Retinal pigment epithelial cell (primary cell): ENCODE data around the gene AHRR.
A peak's percentile ranks its signal among the peaks of the same experiment; 100 is the strongest.

Source experiments
- DNase-seq: peaks from one replicate; pipeline ENCODE4 v3.0.0-alpha.2; 2010; ENCODE audit warnings: low read depth
- H3K4me3 ChIP-seq: 2 replicates; pipeline ENCODE4 v1.5.1; 2011; ENCODE audit warnings: mild to moderate bottlenecking, low read length, control low read depth, moderate library complexity
- CTCF ChIP-seq: conservative IDR thresholded peaks from 2 replicates; pipeline ENCODE4 v1.5.1; 2011; ENCODE audit warnings: low read depth, low read length, control low read depth, inconsistent platforms

Gene AHRR

GRCh38 chr5:370959-371810 is 49.7 kb downstream of the AHRR start:
- no peak for DNase-seq
- no peak for TF ChIP-seq CTCF
- no peak overlapping the region for H3K4me3 ChIP-seq

GRCh38 chr5:371811-372555 is 50.5 kb downstream of the AHRR start:
- no peak for TF ChIP-seq CTCF
- DNase-seq, result no peak
- H3K4me3 ChIP-seq, result no peak overlapping the region

- TF ChIP-seq CTCF, result no peak
- DNase-seq, result no peak
- H3K4me3 ChIP-seq, result no peak overlapping the region
Observed at GRCh38 chr5:372556-372995, 51.1 kb downstream of the AHRR start.

GRCh38 chr5:372996-373709 is 51.6 kb downstream of the AHRR start:
- no peak overlapping the region for H3K4me3 ChIP-seq
- TF ChIP-seq CTCF, result no peak
- DNase-seq, result no peak

- peak overlapping the region; percentile 22 for H3K4me3 ChIP-seq
- TF ChIP-seq CTCF, result no peak
- no peak for DNase-seq
Observed at GRCh38 chr5:373710-374602, 52.4 kb downstream of the AHRR start.

GRCh38 chr5:374631-375335 is 53.3 kb downstream of the AHRR start:
- DNase-seq, result no peak
- no peak for TF ChIP-seq CTCF

More at GRCh38 chr5:374631-375335, 53.3 kb downstream of the AHRR start:
- no peak overlapping the region for H3K4me3 ChIP-seq
